ENCODE measurements around the gene ZNF652.
"Not testable (repeated sequence)": the region's sequence is repeated elsewhere in the genome, so short reads cannot be mapped to it uniquely, and the experiment has no call there.

ZNF652 gene

DNA sequence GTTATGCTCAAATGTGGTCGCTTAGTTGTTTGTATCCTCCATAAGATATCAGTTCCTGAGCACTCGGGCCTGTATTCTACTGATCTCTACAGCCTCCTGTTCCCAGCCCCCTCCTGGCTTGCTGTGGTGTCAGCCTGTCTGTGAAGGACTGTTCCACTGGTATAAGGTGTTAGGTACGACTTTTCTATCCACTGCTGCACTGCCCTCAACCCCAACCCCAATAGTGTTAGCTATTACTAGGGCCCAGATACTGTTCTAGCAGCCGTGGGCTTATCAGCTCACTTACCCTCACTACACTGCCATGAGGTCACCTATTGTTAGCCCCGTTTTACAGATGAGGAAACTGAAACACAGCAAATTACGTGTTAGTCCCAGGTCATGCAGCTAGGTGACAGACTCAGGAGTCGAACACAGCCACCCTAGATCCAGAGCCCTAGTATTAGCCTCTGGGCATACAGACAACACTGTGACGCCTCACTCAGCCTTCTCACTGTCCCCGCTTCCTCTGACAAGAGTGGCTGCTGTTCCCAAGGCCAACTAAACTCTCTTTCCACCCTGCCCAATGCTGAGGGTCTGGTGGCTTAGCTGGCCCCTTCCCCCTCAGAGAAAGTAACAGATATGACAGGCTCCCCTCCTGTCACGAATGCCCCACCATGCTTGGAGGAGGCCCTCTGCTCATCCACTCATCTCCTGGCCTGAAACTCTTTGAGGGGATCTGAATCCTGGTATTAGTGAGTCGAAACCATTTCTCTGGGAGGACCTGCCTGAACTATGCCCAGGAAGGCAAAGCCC is 25.6 kb upstream of the ZNF652 start:
- DNase-seq (ENCODE audit: low read depth in 2 of 2, low spot score in 1 of 2), result no peak

DNA sequence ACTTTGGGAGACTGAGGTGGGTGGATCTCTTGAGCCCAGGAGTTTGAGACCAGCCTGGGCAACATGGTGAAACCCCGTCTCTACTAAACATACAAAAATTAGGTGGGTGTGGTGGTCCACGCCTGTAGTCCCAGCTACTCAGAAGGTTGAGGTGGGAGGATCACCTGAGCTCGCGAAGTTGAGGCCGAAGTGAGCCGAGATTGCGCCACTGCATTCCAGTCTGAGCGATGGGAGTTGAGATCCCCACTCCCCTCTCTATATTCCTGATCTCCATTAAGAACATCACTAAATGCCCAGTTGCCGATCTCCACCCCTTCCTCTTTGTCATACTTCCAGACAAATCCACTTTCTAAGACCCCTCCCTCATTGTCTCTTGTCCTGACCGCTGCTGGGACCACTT is 24.3 kb upstream of the ZNF652 start:
- DNase-seq (ENCODE audit: low read depth in 2 of 2, low spot score in 1 of 2), result no peak

DNA sequence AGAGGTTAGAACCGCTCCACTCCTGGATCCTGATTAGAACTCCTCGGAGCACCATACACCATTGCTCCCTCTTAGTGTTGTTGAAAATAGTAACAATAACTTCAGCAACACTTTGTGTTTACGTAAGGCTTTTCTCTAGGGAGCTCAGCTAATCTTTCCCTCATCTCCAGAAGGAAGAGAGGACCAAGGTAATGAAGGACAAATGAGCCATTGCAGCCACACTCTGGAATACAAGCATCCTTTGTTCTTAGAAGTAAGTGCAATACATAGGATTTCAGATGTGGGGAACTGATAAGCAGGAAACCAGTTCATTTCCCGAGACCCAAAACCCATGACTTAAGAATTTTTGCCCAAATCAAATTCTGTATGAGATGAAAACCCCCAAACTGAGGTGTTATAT is 22.9 kb upstream of the ZNF652 start:
- DNase-seq (ENCODE audit: low read depth in 2 of 2, low spot score in 1 of 2), result no peak

DNA sequence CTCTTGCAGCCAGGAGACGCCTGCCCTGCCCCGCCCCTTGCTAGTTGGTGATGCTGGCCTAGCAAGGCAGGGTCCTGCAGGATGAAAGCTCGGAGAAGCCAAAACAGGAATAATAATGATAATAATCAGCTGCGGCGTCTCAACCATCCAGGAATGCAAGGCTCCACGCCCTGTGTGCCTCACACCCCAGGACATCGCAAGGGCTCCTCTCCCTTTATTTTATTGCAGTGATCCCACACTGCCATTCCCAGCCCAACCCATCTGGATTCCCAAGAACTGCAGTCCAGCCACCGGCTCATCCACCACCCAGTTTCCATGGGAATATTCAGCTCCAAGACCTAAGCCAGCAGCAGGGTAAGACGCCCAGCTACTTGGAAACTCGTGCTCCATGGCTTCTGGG is 21.0 kb upstream of the ZNF652 start:
- DNase-seq (ENCODE audit: low read depth in 2 of 2, low spot score in 1 of 2), result no peak

DNA sequence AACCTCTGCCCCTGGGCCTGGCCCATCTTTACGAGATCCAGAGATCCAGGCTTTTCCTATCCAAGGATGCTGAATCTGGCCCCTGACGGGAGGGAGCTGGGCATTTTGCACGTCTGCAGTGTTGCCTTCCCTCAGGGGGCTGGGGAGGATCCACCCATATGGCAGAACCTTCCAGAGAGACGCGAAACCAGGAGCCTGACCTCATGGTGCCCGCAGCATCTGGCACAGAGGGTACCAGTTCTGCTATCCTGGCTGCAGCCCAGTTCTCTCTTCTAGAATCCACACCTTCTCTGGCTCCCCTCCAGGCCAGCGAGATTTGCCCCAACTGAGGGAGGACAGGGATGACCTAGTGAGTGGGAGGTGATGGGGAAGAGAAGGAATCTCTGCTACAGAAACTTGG is 20.5 kb upstream of the ZNF652 start:
- DNase-seq (ENCODE audit: low read depth in 2 of 2, low spot score in 1 of 2), result no peak

DNA sequence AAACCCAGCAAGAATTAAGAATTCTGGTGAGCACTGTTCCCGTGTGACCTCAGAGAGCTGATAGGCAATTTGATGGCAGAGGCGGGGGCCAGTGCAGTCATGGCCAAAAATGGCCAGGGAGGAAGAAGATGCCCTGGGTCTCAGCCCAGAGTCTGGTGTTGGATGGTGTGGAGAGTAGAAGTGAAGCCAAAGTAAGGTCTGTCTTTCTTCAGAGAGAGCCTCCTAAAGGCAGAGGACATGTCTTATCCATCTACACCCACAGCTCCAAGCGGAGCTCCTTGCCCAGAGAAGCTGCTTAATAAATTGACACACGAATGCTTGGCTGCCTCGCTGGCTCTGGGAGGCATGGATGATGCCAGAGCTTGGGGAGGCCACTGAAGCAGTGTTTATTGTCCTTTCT is 19.7 kb upstream of the ZNF652 start:
- no peak for DNase-seq (ENCODE audit: low read depth in 2 of 2, low spot score in 1 of 2)

DNA sequence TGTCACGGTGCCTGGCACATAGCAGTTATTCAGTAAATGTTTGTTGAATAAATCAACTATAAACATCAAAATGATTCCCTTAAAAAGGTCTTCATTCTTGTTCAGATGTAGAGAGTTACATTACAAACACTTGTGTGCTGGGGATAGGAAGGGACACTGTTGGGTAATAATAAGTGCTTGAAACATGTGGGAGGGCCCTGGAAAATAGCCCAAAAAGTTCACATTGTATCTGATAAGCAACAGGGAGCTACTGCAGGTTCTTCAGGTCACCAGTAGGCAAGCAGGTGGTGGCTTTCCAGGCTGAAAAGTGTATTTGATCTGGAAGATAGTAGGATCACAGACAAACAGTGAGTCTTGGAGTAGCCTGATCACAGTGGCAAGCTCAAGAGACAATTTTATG is 19.0 kb upstream of the ZNF652 start:
- DNase-seq (ENCODE audit: low read depth in 2 of 2, low spot score in 1 of 2), result no peak

DNA sequence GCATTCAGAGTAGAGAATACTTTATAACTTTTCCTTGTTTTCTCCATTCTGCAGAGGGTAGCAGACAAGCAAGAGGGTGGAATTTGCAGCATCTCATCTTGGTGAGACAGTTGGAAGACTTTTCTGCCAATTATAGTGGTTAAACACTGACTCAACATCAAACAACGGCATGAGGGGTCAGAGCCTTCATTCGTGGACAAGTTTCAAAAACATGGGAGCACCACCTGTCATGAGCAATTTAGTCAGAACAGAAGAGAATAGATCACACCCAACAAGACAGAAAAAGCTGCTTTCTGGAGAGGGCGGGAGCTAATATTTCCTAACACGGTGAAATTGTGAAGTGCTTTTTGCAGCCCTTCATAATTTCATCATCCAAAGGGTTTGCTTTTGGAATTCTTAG is 17.9 kb upstream of the ZNF652 start:
- DNase-seq (ENCODE audit: low read depth in 2 of 2, low spot score in 1 of 2), result no peak

DNA sequence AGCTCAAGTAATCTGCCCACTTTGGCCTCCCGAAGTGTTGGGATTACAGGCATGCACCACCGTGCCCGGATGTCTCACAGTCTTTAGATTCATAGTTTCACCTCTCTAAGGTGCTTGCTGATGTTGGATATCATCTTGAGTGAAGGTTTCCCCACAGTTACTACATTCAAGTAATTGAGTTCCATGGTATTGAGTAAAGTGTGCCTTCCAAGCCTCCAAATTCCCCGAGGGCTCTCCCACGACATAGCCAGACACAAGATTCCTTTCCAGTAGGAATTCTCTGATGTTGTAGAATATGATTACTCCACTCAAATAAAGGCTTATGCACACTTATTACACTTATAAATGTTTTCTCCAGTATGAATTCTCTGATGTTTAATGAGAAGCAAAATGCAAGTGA is 16.3 kb upstream of the ZNF652 start:
- DNase-seq (ENCODE audit: low read depth in 2 of 2, low spot score in 1 of 2), result no peak

DNA sequence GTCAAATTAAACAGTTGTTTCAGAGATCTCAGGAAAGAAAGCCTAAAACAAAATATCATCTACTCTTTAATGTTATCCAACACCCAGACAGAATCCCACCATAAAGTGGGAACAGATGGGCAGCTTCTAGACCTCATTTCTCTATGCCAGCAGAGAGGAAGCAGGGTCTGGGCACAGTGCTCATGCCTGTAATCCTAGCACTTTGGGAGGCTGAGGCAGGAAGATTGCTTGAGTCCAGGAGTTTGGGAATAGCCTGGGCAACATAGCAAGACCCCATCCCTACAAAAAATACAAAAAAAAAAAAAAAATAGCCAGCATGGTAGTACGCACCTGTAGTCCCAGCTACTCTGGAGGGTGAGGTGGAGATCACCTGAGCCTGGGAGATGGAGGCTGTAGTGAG is 13.5 kb upstream of the ZNF652 start:
- no peak for DNase-seq (ENCODE audit: low read depth in 2 of 2, low spot score in 1 of 2)

DNA sequence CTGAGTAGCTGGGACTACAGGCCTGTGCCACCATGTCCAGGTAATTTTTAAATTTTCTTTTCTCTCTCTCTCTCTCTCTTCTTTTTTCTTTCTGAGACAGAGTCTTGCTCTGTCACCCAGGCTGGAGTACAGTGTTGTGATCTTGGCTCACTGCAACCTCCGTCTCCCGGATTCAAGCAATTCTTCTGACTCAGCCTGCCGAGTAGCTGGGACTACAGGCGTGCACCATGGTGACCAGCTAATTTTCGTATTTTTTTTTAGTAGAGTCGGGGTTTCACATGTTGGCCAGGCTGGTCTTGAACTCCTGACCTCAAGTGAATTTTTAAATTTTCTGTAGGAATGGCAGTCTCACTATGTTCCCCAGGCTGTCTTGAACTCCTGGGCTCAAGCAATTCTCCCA is 11.1 kb upstream of the ZNF652 start:
- no peak for DNase-seq (ENCODE audit: low read depth in 2 of 2, low spot score in 1 of 2)

DNA sequence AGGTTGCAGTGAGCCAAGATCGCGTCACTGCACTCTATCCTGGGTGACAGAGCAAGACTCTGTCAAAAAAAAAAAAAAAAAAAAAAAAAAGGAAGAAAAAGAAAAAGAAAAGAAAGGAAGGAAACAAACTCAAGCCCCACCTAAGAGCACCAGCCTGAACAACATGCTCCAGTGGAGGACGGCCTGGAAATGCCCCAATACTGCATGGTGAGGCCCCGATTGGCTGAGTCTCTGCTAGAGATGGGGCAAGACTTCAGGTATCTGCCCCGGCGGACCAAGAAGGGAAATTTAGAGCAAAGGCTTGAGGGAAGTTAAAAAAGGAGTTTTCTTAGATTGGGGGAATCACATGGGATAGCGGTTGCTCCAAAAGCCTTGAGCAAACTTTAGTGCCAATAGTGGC is 10.4 kb upstream of the ZNF652 start:
- no peak for DNase-seq (ENCODE audit: low read depth in 2 of 2, low spot score in 1 of 2)

DNA sequence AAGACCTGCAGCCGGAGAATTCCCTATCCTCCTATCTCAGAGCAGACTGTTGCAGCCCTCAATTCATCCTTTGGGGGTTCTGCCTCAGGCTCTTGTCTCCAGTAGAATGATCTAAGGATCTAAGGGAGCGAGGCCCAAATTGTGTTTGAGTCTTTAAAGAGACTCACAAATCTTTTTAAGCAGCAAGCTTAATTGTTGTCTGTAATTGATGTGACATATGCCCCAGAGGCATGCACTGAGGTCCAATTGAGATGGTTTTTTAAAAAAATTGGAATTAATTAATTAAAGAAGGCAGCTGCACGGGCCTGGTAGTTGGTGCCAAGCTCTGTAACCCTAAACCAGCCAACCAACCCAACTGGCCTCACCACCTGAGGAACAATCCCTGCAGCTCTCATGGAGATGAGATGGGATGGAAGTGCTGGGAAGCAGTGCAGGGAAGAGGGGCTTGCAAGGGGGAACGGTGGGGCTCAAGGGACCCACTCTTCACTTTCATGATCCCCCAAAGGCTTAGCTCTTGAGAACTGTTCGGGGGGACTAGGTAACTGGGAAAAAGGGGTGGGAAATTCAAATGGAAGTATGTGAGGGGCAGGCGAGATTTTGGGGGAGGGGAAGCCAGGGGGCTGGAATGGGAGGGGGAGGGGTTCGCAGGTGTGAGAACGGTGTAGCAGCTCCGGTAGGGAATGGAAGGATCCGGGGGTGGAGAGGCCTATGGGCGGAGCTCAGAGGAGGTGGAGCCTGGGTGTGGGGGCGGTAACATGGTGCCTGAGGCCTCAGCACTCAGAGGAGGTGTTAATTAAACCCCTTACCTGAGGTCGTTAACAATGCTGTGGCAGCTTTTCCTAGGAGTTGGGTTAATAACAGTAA is 9.2 kb upstream of the ZNF652 start:
- DNase-seq (ENCODE audit: low read depth in 2 of 2, low spot score in 1 of 2), result no peak

DNA sequence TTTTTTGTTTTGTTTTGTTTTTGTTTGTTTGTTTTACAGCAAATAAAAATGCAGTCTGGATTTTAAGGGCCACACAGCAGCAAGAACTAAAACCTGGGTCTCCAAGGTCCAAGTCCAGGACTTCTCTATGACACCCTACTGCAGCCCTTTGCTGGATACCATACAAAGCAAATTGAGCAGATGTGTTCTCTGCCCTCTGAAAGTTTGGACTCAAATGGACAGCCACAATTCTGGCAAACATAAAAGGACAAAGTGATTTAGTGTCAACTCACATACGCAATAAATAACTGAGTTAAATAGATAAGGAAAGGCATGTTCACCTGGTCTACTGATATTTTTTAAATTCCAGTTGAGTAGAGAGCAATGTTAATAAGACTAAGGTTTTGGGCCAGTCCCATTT is 7.7 kb upstream of the ZNF652 start:
- DNase-seq (ENCODE audit: low read depth in 2 of 2, low spot score in 1 of 2), result no peak

DNA sequence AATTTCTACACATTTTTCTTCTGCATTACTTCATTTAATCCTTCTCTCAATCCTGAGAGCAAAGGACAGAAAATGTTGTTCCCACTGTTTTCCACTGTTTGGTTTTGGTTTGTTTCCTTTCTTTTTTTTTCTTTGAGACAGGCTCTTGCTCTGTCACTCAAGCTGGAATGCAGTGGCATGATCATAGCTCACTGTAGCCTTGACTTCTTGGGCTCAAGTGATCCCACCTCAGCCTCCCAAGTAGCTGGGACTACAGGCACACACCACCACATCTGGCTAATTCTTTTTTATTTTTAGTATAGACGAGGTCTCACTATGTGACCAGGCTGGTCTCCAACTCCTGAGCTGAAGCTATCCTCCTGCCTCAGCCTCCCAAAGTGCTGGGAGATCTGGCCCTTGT is 7.0 kb upstream of the ZNF652 start:
- DNase-seq (ENCODE audit: low read depth in 2 of 2, low spot score in 1 of 2), result no peak

DNA sequence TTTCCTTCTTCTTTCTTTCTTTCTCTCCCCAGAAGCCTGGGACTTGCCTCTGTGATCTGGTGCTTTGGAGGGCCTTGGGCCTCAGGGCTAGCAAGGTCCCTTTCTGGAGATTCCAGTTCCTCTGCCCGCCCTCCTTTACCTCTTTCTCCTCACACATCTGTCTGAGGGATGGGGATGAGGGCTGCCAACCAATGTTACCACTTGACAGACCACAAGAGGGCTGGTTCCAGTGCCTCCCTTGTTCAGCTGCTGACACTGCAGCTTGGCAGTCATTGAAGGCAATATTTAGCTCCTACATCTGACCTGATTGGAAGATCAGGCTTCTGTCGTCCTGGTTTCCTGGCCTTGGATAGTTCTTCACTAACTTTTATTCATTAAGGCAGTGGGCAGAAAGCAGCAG is 3.6 kb upstream of the ZNF652 start:
- no peak for DNase-seq (ENCODE audit: low read depth in 2 of 2, low spot score in 1 of 2)

DNA sequence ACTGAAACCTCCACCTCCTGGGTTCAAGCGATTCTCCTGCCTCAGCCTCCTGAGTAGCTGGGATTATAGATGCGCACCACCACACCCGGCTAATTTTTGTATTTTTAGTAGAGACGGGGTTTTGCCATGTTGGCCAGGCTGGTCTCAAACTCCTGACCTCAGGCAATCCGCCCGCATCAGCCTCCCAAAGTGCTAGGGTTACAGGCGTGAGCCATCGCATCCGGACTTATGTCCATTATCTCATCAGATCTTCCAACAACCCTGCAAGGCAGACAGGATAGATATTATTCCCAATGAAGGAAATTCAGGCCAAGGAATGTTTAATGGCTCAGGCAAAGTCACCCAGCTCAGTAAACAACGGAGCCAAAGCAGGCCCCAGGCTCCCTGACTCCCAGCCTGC is 3.1 kb upstream of the ZNF652 start:
- DNase-seq (ENCODE audit: low read depth in 2 of 2, low spot score in 1 of 2), result not testable (repeated sequence)

DNA sequence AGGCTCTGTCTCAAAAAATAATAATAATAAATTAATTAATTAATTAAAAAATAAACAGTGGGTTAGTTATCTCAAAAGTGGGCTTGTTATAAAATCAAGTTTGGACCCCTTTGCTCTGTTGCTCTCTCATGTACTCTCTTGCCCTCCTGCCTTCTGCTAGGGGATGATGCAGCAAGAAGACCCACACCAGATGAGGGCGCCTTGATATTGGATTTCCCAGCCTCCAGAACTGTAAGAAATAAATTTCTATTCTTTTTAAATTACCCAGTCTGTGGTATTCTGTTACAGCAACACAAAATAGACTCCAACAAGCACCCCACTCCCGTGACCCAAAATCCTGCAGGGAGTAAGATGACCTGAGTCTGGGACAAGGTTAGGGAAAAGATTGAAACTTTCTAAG is 2.1 kb upstream of the ZNF652 start:
- DNase-seq (ENCODE audit: low read depth in 2 of 2, low spot score in 1 of 2), result no peak

DNA sequence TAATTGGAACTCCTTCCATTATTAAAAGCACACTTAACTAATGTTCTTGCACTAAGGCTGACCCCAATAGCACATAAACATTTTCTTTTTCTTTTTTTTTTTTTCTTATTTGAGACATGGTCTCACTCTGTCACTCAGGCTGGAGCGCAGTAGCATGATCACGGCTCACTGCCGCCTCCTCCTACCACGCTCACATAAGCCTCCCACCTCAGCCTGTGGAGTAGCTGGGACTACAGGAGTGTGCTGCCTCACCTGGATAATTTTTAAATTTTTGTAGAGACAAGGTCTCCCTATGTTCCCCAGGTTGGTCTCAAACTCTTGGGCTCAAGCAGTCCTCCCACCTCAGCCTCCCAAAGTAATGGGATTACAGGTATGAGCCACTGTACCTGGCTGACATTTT is 1.2 kb upstream of the ZNF652 start:
- no peak for DNase-seq (ENCODE audit: low read depth in 2 of 2, low spot score in 1 of 2)

DNA sequence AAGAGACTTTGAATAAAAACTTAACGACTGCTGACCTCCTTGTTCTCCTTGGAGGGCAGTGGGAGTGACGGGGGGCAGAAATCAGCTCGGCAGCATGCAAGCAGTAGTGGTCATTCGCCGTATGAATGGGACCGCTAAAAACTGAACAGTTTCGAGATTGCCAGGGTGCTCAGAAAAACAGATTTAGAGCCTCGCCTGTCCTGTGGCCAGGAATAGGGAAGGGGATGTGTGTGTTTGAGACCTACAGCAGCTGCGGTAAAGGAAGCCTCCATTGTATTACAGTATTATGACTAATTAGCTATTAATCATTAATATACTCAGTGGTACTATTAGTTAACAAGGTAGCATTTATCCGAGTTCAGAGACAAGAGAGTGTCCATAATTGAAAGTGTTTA is 670 bp upstream of the ZNF652 start:
- DNase-seq (ENCODE audit: low read depth in 2 of 2, low spot score in 1 of 2), result no peak

DNA sequence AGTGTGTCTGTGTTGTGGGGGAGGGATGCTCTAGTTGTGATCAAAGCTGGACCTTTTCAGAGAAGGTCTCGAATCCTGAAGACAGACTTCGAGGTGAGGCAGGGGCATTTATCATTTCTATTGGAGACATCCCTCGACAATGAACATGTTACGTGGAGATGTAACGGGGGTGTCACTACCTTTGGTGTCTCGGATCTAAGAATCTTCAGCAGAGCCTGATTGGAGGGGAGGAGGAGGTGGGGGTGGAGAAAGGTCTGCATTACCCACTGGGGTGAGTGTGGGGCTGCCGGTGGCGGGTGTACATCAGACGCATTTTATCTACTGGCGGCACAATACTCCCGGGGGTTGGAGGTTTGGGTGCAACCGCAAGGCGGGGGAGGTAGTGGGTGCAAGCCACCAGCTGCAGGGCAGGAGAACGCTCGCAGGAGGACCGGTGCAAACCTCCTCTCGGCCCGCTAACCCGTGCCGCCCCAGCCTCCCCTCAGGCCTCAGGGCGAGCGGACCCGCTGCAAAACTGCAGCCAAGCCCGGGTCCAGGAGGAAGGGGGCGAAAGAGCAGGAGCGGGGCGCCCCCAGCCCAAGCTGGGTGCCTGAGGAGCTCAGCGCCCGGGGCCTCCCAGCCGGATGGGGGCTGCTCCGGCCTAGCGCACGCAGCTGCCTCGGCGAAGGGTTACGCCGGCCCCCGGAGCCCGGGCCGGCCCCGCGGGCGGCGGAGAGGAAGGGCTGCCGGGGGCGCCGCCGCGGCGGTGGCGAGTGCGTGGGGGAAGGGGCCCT is 735 bp downstream of the ZNF652 start:
- DNase-seq (ENCODE audit: low read depth in 2 of 2, low spot score in 1 of 2), result peak; percentile 55 to 65

DNA sequence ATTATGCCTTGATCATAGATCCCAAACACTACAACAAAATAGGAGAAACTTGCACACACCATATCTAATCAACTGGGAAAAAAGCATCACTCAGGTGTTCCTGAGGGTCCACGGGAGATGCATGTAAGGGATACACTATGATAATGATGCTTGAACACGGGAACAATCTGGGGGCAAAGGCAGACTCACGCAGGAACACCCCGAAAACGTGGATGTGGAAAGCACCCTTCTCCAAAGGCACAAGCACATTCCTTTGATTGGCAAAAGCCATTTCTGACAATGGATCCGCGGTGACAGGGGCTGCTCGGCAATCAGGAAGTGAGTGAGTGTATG is 1.3 kb downstream of the ZNF652 start:
- no peak for DNase-seq (ENCODE audit: low read depth in 2 of 2, low spot score in 1 of 2)
